Measurements from ENCODE around the gene C6.

DNA sequence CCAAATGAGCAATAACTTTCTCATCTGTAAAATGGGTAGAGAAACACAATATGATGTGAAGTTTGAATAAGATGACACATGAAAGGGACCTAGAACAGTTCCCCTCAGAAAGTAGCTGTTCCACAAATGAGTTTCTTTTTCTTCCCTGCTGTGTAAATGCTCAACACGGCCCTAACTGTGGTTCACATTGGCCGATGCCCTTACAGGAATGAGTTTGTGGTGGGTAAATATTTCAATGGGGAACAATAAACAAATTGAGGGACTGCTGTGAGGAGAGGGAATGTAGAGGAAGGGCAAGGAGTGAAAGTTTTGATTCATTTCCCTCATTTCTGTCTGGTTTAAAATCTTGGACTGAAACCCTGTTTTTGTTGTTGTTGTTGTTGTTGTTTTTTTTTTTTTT is 12.8 kb downstream of the C6 start:
- TF ChIP-seq, protein P1, sequence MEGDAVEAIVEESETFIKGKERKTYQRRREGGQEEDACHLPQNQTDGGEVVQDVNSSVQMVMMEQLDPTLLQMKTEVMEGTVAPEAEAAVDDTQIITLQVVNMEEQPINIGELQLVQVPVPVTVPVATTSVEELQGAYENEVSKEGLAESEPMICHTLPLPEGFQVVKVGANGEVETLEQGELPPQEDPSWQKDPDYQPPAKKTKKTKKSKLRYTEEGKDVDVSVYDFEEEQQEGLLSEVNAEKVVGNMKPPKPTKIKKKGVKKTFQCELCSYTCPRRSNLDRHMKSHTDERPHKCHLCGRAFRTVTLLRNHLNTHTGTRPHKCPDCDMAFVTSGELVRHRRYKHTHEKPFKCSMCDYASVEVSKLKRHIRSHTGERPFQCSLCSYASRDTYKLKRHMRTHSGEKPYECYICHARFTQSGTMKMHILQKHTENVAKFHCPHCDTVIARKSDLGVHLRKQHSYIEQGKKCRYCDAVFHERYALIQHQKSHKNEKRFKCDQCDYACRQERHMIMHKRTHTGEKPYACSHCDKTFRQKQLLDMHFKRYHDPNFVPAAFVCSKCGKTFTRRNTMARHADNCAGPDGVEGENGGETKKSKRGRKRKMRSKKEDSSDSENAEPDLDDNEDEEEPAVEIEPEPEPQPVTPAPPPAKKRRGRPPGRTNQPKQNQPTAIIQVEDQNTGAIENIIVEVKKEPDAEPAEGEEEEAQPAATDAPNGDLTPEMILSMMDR (IDR thresholded peaks at IDR 0.05): no peak
- TF ChIP-seq POLR2A (IDR thresholded peaks at IDR 0.05) (no peak), POLR2AphosphoS5 (IDR thresholded peaks at IDR 0.05) (no peak), EP300 (IDR thresholded peaks at IDR 0.05) (no peak)
